HG03354 (cell line): Measurements from ENCODE around the gene TACR2.

ENCODE experiments used
- ATAC-seq: cut with Tn5 transposase; IDR thresholded peaks from one replicate; pipeline ENCODE4 v1.9.1; 2021; ENCODE audit warnings: mild to moderate bottlenecking; ENCODE audit not compliant: unreplicated experiment, poor library complexity, severe bottlenecking

TACR2 gene

GRCh38 chr10:69421611-69422308 lies 5.0 kb upstream of the TACR2 start:
- ATAC-seq = no peak

DNA sequence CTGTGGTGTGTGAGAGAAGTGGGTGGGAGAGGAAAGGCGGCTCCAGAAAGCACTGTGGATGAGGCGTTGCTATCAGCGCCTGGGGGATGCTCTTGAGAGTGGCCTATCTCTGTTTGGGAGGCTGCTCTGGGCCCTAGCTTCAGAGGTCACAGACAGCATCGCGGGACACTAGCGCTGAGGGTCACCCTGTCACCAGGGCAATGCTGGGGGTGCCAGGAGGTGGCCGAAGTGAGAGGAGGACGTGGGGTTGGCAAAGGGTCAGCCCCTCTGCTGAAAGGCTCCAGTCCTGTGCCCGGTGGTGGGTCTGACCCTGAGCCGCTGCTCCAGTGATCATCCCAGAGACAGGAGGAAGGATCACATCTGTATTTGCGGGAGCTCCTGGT lies 3.0 kb upstream of the TACR2 start:
- ATAC-seq = no peak

DNA sequence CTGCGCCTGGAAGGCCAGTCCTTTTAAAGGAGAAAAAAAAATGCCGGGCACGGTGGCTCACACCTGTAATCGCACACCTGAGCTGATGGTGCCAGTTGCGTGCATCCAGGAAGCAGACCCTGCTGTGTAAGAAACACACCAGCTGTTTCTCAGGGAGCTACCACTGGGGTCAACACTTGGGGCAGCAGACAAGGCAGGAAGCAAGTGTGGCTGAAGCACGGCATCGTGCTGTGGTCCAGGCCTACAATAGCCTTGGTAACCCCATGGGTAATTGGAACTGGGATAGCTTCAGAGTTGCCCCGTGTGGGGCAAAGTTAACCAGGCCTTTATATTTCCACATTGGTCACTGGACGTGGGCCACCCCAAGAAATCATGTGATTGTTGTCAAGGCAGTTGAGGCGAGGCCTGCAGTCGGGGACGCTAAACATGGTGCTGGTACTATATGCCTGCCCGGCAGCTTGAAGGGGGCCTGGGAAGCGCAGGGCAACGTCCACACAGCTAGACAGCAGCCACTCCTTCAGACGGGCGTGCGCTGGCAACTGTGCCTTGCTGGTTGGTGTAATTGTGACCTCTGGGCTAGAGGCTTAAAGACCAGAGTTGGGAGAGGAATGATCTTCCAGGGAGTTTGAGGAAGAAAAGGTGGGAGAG lies 2.5 kb upstream of the TACR2 start:
- no peak for ATAC-seq

- ATAC-seq = no peak
Observed at GRCh38 chr10:69418052-69418752, 1.5 kb upstream of the TACR2 start.

- ATAC-seq = no peak
Observed at GRCh38 chr10:69417542-69417941, 824 bp upstream of the TACR2 start.

DNA sequence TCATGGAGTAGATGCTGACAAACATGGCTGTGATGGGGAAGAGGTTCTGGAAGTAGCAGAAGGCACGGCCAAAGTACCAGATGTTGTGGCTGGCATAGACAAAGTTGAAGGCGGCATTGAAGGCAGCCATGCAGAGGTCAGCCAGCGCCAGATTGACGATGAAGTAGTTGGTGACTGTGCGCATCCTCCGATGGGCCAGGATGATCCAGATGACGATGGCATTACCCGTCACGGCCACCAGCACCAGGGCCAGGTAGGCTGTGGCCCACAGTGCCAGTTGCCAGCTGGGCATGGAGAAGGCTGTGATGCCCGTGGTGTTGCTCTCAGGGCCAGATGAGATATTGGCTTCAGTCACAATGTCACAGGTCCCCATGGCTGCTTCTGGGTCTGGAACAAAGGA lies 767 bp downstream of the TACR2 start:
- ATAC-seq = no peak

- ATAC-seq = no peak
Observed at GRCh38 chr10:69415049-69415448, 1.7 kb downstream of the TACR2 start.

DNA sequence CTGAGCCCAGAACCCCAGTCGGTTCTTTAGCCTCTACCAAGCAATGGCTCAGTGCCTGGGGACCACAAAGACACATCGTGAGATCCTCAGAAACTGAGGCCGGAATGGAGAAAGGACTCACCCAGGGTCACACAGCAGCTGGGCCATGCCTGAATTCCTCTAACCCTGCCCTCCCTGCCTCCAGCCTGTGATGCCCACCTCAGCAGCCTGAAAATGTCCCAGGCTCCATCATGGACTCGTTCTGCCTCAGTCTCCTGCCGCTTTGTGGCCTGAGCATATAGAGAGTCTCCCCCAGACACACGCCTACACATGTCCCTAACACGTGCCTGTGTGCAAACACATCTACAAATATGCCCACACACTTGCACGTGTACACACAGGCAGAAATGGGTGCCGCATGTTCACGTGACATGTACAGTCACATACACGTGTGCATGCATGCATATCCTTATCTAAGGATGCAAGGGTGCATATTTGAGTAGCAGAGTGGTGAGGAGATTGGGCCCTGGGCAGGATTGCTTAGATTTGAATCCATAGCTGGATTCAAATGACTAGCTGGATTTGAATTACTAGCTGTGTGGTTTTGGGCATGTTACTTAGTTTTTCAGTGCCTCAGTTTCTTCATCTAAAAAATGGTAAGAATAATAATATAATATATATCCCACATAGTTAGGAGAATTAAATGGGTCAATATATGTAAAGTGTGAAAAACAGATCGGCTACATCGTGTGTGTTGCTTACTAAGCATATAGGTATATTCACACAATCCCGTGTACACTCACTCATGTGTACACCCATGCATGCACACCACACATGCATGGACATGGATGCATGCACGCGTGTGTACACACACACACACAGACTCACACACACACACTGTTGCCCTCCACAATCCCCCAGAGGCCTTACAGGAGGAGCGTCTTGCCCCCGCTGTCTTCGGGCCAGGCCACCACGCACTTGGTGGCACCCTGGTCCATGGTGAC lies 2.4 kb downstream of the TACR2 start:
- ATAC-seq = no peak

- ATAC-seq = no peak
Observed at GRCh38 chr10:69413221-69413865, 3.4 kb downstream of the TACR2 start.

- ATAC-seq = no peak
Observed at GRCh38 chr10:69412232-69412790, 4.4 kb downstream of the TACR2 start.

DNA sequence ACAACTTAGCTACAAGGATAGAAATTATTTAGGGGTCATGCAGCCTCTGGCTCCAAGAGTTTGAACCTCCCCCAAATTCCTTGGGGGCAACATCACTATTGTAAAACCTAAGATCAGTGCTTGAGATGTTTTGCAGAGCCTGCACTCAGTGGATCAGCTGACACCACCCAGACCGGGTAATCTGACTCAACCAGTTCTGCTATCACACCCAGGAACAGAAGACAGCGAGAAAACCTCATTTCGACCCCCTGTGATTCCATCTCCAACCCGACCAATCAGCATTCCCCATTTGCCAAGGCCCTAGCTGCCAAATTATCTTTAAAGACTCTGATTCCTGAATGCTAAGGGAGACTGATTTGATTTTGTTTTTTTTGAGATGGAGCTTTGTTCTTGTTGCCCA lies 5.2 kb downstream of the TACR2 start:
- no peak for ATAC-seq

DNA sequence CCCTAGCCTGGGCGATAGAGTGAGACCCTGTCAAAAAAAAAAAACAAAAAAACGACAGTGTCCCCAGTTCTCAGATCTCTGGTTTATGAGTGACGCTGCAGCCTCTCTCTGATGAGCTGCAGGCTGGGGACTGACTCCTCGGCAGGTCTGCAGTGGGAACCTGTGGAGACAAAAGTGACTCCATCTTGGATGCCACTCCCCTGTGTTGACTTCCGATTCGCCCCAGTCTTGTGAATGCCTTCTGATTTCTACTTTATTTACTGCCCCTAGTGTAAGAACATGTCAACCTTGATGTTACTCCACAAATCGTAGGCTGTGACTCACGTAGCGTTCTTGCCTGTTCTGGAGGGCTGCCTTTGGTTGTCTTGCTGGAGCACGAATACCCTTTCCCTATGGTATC lies 6.2 kb downstream of the TACR2 start:
- ATAC-seq = no peak

GRCh38 chr10:69409968-69410367 lies 6.8 kb downstream of the TACR2 start:
- ATAC-seq = peak; percentile 44

DNA sequence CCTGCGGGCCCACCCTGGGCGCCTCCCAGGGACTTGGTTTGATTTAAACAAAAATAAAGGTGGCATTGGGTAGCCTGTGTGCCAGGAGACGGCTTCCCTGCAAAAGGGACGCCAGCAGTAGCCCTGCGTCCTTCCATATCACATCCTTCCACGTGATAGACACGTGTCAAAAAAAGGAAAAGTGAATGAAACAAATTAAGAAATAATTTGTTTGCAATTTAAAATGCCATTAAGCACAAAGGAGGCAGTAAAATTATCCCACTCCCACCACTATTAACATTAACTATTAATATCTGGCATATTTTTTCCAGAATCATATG lies 7.6 kb downstream of the TACR2 start:
- ATAC-seq = no peak

- ATAC-seq = peak; percentile 79
Observed at GRCh38 chr10:69408318-69409175, 8.2 kb downstream of the TACR2 start.

DNA sequence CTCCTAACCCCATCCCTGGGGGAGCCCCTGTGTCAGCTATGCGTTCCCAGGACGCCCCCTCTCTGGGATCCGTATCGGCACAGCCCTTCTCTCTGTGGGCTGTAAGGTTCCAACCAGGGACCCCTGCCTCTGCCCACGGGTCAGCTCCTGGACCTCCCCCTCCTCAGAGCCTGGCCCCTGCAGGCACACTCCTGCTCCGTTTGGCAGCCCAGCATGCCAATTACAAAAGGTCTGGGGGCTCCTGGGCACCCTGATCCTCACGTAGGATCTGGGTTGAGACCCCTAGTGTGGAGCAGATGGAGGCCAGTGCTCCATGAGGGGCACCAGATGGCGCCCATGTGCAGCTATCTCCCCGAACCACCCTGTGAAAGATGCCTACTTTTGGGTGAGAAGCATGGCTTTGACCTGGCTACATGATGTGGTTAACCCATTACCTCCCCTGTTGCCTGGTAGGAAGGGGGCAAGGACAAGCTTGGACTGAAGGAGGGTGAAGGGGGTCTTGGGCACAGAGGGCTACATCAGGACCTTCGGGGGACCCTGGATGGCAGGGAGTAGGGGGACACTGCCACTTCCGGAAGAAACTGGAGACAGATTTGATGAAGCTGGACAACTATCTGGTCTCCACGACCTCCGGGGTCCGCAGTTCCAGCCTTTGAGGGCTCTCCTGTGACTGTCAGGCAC lies 9.0 kb downstream of the TACR2 start:
- ATAC-seq = no peak

- ATAC-seq = no peak
Observed at GRCh38 chr10:69406816-69407580, 9.7 kb downstream of the TACR2 start.
